NB4 (cell line): ENCODE results near the gene CAB39.

Experiments
- DNase-seq: peaks from one replicate; pipeline ENCODE4 v3.0.0; 2010; ENCODE audit warnings: low read depth
- H3K4me3 ChIP-seq: one replicate; pipeline ENCODE4 v1.5.1; 2011; ENCODE audit warnings: mild to moderate bottlenecking, low read depth, low read length, moderate library complexity
- MAX ChIP-seq: IDR thresholded peaks from 2 replicates; pipeline ENCODE4 v1.6.1; 2011; ENCODE audit warnings: low read depth, low read length
- MYC ChIP-seq: IDR thresholded peaks from 2 replicates; pipeline ENCODE4 v1.6.1; 2011; ENCODE audit warnings: low read depth, low read length
- POLR2A ChIP-seq: IDR thresholded peaks from 2 replicates; pipeline ENCODE4 v1.6.1; 2011; ENCODE audit warnings: mild to moderate bottlenecking; ENCODE audit not compliant: insufficient read length; ENCODE audit errors: extremely low read depth
- TF ChIP-seq, protein P1 (sequence below): IDR thresholded peaks from one replicate; pipeline ENCODE4 v1.5.1; 2012; ENCODE audit warnings: low read depth, low read length

CAB39 gene

GRCh38 chr2:230708204-230708603 is 4.4 kb upstream of the CAB39 start:
- DNase-seq: no peak
- H3K4me3 ChIP-seq: no peak overlapping the region
- TF ChIP-seq POLR2A (no peak), MYC (no peak), MAX (no peak)
- TF ChIP-seq, protein P1, sequence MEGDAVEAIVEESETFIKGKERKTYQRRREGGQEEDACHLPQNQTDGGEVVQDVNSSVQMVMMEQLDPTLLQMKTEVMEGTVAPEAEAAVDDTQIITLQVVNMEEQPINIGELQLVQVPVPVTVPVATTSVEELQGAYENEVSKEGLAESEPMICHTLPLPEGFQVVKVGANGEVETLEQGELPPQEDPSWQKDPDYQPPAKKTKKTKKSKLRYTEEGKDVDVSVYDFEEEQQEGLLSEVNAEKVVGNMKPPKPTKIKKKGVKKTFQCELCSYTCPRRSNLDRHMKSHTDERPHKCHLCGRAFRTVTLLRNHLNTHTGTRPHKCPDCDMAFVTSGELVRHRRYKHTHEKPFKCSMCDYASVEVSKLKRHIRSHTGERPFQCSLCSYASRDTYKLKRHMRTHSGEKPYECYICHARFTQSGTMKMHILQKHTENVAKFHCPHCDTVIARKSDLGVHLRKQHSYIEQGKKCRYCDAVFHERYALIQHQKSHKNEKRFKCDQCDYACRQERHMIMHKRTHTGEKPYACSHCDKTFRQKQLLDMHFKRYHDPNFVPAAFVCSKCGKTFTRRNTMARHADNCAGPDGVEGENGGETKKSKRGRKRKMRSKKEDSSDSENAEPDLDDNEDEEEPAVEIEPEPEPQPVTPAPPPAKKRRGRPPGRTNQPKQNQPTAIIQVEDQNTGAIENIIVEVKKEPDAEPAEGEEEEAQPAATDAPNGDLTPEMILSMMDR: no peak

GRCh38 chr2:230711224-230711623 is 1.4 kb upstream of the CAB39 start:
- H3K4me3 ChIP-seq: no peak overlapping the region
- TF ChIP-seq, protein P1: no peak
- no peak for TF ChIP-seq MAX
- DNase-seq: peak; percentile 77

GRCh38 chr2:230713331-230714135 is 891 bp downstream of the CAB39 start:
- DNase-seq: peak; percentile 64
- H3K4me3 ChIP-seq: peak overlapping the region; percentile 78
- TF ChIP-seq POLR2A (no peak), MAX (no peak), MYC (no peak)
- TF ChIP-seq, protein P1: no peak

GRCh38 chr2:230714136-230714480 is 1.5 kb downstream of the CAB39 start:
- peak overlapping the region; percentile 78 for H3K4me3 ChIP-seq
- DNase-seq: peak; percentile 84
- TF ChIP-seq MYC (no peak), POLR2A (no peak), MAX (no peak)
- TF ChIP-seq, protein P1: no peak

- TF ChIP-seq POLR2A (no peak), MAX (no peak), MYC (no peak)
- TF ChIP-seq, protein P1: no peak
- H3K4me3 ChIP-seq: peak overlapping the region; percentile 78
- peak; percentile 34 for DNase-seq
Observed at GRCh38 chr2:230715201-230715600, 2.6 kb downstream of the CAB39 start.
